Mesenchymal stem cell (in vitro differentiated cells and primary cell): ENCODE data around the gene HK1.

Source experiments
- DNase-seq: peaks from one replicate; pipeline ENCODE4 v3.0.0-alpha.2; 2013
- H2AFZ ChIP-seq: one replicate; pipeline ENCODE4 v1.6.1; 2013; ENCODE audit warnings: low read depth, mild to moderate bottlenecking, control low read depth, inconsistent platforms, low read length, moderate library complexity
- H2AK5ac ChIP-seq: 2 replicates; pipeline ENCODE4 v1.6.1; 2013; ENCODE audit warnings: low read length, moderate library complexity, mild to moderate bottlenecking, inconsistent platforms; ENCODE audit not compliant: severe bottlenecking
- H2BK120ac ChIP-seq: one replicate; pipeline ENCODE4 v1.6.1; 2013; ENCODE audit warnings: low read depth, mild to moderate bottlenecking, inconsistent platforms, low read length, moderate library complexity
- H2BK12ac ChIP-seq, 2 experiments: one replicate each; pipeline ENCODE4 v1.6.1; 2013; ENCODE audit warnings: inconsistent platforms in 2 of 2, low read length in 2 of 2, mild to moderate bottlenecking in 2 of 2, moderate library complexity in 2 of 2, control low read depth in 1 of 2
- H2BK15ac ChIP-seq: one replicate; pipeline ENCODE4 v1.6.1; 2013; ENCODE audit warnings: mild to moderate bottlenecking, low read depth, inconsistent platforms; ENCODE audit not compliant: poor library complexity, severe bottlenecking
- H2BK5ac ChIP-seq: 2 replicates; pipeline ENCODE4 v1.6.1; 2013; ENCODE audit warnings: low read depth, mild to moderate bottlenecking, low read length, control low read depth, inconsistent platforms; ENCODE audit not compliant: poor library complexity, severe bottlenecking
- H3K14ac ChIP-seq, 2 experiments: one replicate each; pipeline ENCODE4 v1.6.1; 2013; ENCODE audit warnings: inconsistent platforms in 2 of 2, low read length in 2 of 2, control low read depth in 1 of 2, mild to moderate bottlenecking in 1 of 2, moderate library complexity in 1 of 2
- H3K18ac ChIP-seq, 2 experiments: one replicate each; pipeline ENCODE4 v1.6.1; 2013; ENCODE audit warnings: inconsistent platforms in 2 of 2, low read length in 2 of 2, control low read depth in 1 of 2, low read depth in 1 of 2, mild to moderate bottlenecking in 1 of 2
- H3K23ac ChIP-seq, 2 experiments: one replicate each; pipeline ENCODE4 v1.6.1; 2013; ENCODE audit warnings: inconsistent platforms in 2 of 2, low read length in 2 of 2, mild to moderate bottlenecking in 2 of 2, moderate library complexity in 2 of 2, control low read depth in 1 of 2
- H3K27ac ChIP-seq: 2 replicates; pipeline ENCODE4 v1.5.1; 2013; ENCODE audit warnings: mild to moderate bottlenecking, moderate library complexity, low read length, control low read depth, inconsistent platforms; ENCODE audit not compliant: poor library complexity, severe bottlenecking
- H3K27me3 ChIP-seq, 2 experiments: 2 replicates each; pipeline versions ENCODE4 v1.6.1 to v1.7.0; 2013; ENCODE audit warnings: low read length in 2 of 2, mild to moderate bottlenecking in 2 of 2, moderate library complexity in 2 of 2, control low read depth in 1 of 2, inconsistent platforms in 1 of 2; ENCODE audit not compliant: control insufficient read depth in 1 of 2, insufficient read depth in 1 of 2
- H3K36me3 ChIP-seq, 2 experiments: 2 replicates each; pipeline versions ENCODE4 v1.6.1 to v1.7.0; 2013; ENCODE audit warnings: low read length in 2 of 2, control low read depth in 1 of 2, inconsistent platforms in 1 of 2, low read depth in 1 of 2, mild to moderate bottlenecking in 1 of 2; ENCODE audit not compliant: insufficient read depth in 2 of 2, control insufficient read depth in 1 of 2
- H3K4ac ChIP-seq, 2 experiments: one replicate each; pipeline ENCODE4 v1.6.1; 2013; ENCODE audit warnings: inconsistent platforms in 2 of 2, low read length in 2 of 2, mild to moderate bottlenecking in 2 of 2, moderate library complexity in 2 of 2, control low read depth in 1 of 2, low read depth in 1 of 2
- H3K4me1 ChIP-seq: 2 replicates; pipeline ENCODE4 v1.6.1; 2013; ENCODE audit warnings: low read depth, low read length, control low read depth; ENCODE audit not compliant: control insufficient read depth, insufficient read depth
- H3K4me2 ChIP-seq: 2 replicates; pipeline ENCODE4 v1.6.1; 2013; ENCODE audit warnings: low read length, mild to moderate bottlenecking, inconsistent platforms; ENCODE audit not compliant: poor library complexity, severe bottlenecking
- H3K4me3 ChIP-seq, 2 experiments: 2 replicates each; pipeline versions ENCODE4 v1.5.1 to v1.7.0; 2013; ENCODE audit warnings: low read length in 2 of 2, mild to moderate bottlenecking in 2 of 2, control low read depth in 1 of 2, low read depth in 1 of 2; ENCODE audit not compliant: insufficient read depth in 1 of 2
- H3K79me1 ChIP-seq: replicated peaks from 2 replicates; pipeline ENCODE4 v1.6.1; 2013; ENCODE audit warnings: mild to moderate bottlenecking, control low read depth, low read length, inconsistent platforms; ENCODE audit not compliant: poor library complexity, severe bottlenecking
- H3K9ac ChIP-seq: 2 replicates; pipeline ENCODE4 v1.7.0; 2013; ENCODE audit warnings: mild to moderate bottlenecking, low read length, moderate library complexity
- H3K9me3 ChIP-seq: 2 replicates; pipeline ENCODE4 v1.7.0; 2013; ENCODE audit warnings: mild to moderate bottlenecking, low read length; ENCODE audit not compliant: control insufficient read depth
- H4K8ac ChIP-seq: one replicate; pipeline ENCODE4 v1.6.1; 2013; ENCODE audit warnings: inconsistent platforms, mild to moderate bottlenecking, low read length, moderate library complexity
- H4K91ac ChIP-seq: one replicate; pipeline ENCODE4 v1.6.1; 2013; ENCODE audit warnings: mild to moderate bottlenecking, low read length, inconsistent platforms
- WGBS: methylation state at CpG from one replicate; pipeline ENCODE4 v1.1.7; 2013; ENCODE audit warnings: mixed read lengths; 5-methylcytosine and 5-hydroxymethylcytosine counted together

HK1 gene

GRCh38 chr10:69253171-69253570 is 25.1 kb upstream of the HK1 start:
- Histone ChIP-seq H3K36me3 (peaks cover 0 to 47% of the 10 kb centered on the region in 2 experiments), H3K27ac (no peak overlapping the region), H4K91ac (no peak overlapping the region), H3K23ac (no peak overlapping the region), H2AFZ (no peak overlapping the region), H2BK15ac (no peak overlapping the region), H3K4me1 (no peaks in the 10 kb centered on the region), H2BK12ac (no peak overlapping the region), H3K27me3 (no peaks in the 10 kb centered on the region), H3K4ac (no peak overlapping the region), H2BK5ac (no peak overlapping the region), H3K4me3 (no peak overlapping the region), H3K79me1 (no peaks in the 10 kb centered on the region), H3K14ac (peak overlapping the region in 1 of 2 experiments; percentile 66), H2BK120ac (no peak overlapping the region), H3K9ac (no peak overlapping the region), H3K4me2 (no peak overlapping the region), H3K18ac (no peak overlapping the region), H2AK5ac (no peak overlapping the region), H3K9me3 (no peaks in the 10 kb centered on the region), H4K8ac (no peak overlapping the region)
- DNase-seq = no peak
- WGBS = 67% methylated on average over 3 of the region's 3 CpGs

GRCh38 chr10:69254877-69255276 is 23.4 kb upstream of the HK1 start:
- Histone ChIP-seq H3K9me3 (no peaks in the 10 kb centered on the region), H3K4ac (no peak overlapping the region), H3K14ac (no peak overlapping the region), H3K79me1 (no peaks in the 10 kb centered on the region), H3K4me3 (no peak overlapping the region), H3K18ac (no peak overlapping the region), H3K9ac (no peak overlapping the region), H3K4me2 (no peak overlapping the region), H3K4me1 (no peaks in the 10 kb centered on the region), H2BK5ac (no peak overlapping the region), H2AFZ (no peak overlapping the region), H2BK12ac (no peak overlapping the region), H3K27ac (no peak overlapping the region), H4K8ac (no peak overlapping the region), H2BK120ac (no peak overlapping the region), H3K23ac (no peak overlapping the region), H3K36me3 (peaks cover 0 to 41% of the 10 kb centered on the region in 2 experiments), H2AK5ac (no peak overlapping the region), H4K91ac (no peak overlapping the region), H2BK15ac (no peak overlapping the region), H3K27me3 (no peaks in the 10 kb centered on the region)
- 93% methylated on average over 6 of the region's 7 CpGs for WGBS
- DNase-seq = no peak

GRCh38 chr10:69259547-69260243 is 18.6 kb upstream of the HK1 start:
- Histone ChIP-seq H2AFZ (no peak overlapping the region), H3K36me3 (peaks cover 0 to 34% of the 10 kb centered on the region in 2 experiments), H3K23ac (no peak overlapping the region), H2BK120ac (no peak overlapping the region), H3K4me3 (no peak overlapping the region), H3K79me1 (no peaks in the 10 kb centered on the region), H3K4me1 (no peaks in the 10 kb centered on the region), H3K4me2 (no peak overlapping the region), H3K14ac (no peak overlapping the region), H3K4ac (no peak overlapping the region), H3K9me3 (no peaks in the 10 kb centered on the region), H2BK15ac (no peak overlapping the region), H4K91ac (no peak overlapping the region), H3K27ac (no peak overlapping the region), H2BK12ac (no peak overlapping the region), H2BK5ac (no peak overlapping the region), H3K18ac (no peak overlapping the region), H3K9ac (no peak overlapping the region), H2AK5ac (no peak overlapping the region), H3K27me3 (no peaks in the 10 kb centered on the region), H4K8ac (no peak overlapping the region)
- 87% methylated on average over 1 of the region's 3 CpGs for WGBS
- no peak for DNase-seq

GRCh38 chr10:69261184-69261583 is 17.1 kb upstream of the HK1 start:
- 90% methylated on average over 8 of the region's 8 CpGs for WGBS

More at GRCh38 chr10:69261184-69261583, 17.1 kb upstream of the HK1 start:
- no peak overlapping the region for H4K91ac ChIP-seq
- H4K8ac ChIP-seq = no peak overlapping the region
- H2BK5ac ChIP-seq = no peak overlapping the region
- H3K18ac ChIP-seq = no peak overlapping the region
- H3K36me3 ChIP-seq = peaks cover 0 to 37% of the 10 kb centered on the region in 2 experiments
- no peak overlapping the region for H3K4ac ChIP-seq
- no peak overlapping the region for H3K4me2 ChIP-seq
- no peak overlapping the region for H2BK120ac ChIP-seq
- no peak overlapping the region for H3K9ac ChIP-seq
- no peak overlapping the region for H3K27ac ChIP-seq
- no peak overlapping the region for H2BK15ac ChIP-seq
- no peaks in the 10 kb centered on the region for H3K27me3 ChIP-seq
- H3K79me1 ChIP-seq = no peaks in the 10 kb centered on the region
- no peak overlapping the region for H3K23ac ChIP-seq
- H3K9me3 ChIP-seq = no peaks in the 10 kb centered on the region
- no peaks in the 10 kb centered on the region for H3K4me1 ChIP-seq
- H2AFZ ChIP-seq = no peak overlapping the region
- no peak overlapping the region for H2BK12ac ChIP-seq
- no peak for DNase-seq
- no peak overlapping the region for H2AK5ac ChIP-seq
- no peak overlapping the region for H3K14ac ChIP-seq
- H3K4me3 ChIP-seq = no peak overlapping the region
